ENCODE data around the gene LIX1L.

DNA sequence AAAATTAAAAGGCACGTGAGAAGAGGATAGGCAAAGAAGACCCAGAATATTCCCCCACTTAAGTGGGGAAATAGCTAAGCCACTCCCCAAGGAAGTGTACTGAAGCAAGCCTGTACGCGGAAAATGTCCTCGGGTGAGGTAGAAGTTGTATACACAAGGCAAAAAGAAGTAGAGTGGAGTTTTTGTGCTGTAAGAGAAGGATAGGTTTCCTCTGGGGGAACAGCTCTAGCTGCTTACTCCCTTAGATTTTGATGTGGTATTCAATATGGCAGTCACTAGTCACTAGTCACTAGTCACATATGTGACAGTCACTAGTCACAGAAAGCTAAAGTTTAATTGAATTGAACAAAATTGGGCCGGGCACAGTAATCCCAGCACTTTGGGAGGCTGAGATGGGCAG is 31.0 kb upstream of the LIX1L start:
- TF ChIP-seq, protein P1, sequence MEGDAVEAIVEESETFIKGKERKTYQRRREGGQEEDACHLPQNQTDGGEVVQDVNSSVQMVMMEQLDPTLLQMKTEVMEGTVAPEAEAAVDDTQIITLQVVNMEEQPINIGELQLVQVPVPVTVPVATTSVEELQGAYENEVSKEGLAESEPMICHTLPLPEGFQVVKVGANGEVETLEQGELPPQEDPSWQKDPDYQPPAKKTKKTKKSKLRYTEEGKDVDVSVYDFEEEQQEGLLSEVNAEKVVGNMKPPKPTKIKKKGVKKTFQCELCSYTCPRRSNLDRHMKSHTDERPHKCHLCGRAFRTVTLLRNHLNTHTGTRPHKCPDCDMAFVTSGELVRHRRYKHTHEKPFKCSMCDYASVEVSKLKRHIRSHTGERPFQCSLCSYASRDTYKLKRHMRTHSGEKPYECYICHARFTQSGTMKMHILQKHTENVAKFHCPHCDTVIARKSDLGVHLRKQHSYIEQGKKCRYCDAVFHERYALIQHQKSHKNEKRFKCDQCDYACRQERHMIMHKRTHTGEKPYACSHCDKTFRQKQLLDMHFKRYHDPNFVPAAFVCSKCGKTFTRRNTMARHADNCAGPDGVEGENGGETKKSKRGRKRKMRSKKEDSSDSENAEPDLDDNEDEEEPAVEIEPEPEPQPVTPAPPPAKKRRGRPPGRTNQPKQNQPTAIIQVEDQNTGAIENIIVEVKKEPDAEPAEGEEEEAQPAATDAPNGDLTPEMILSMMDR (IDR thresholded peaks at IDR 0.05): no peak
- TF ChIP-seq POLR2A (IDR thresholded peaks at IDR 0.05): no peak
- no peak for TF ChIP-seq POLR2AphosphoS5 (IDR thresholded peaks at IDR 0.05)
- no peak for TF ChIP-seq EP300 (IDR thresholded peaks at IDR 0.05)
